HepG2 (cell line): ENCODE results near the gene NMNAT3.

Experiments used
- CREB3 ChIP-seq: sonication (generic); formaldehyde crosslinking; IDR thresholded peaks from 2 replicates; pipeline ENCODE4 v1.5.0; 2020; ENCODE audit warnings: missing genetic modification reagents
- CTCF ChIP-seq: sonication (generic); formaldehyde crosslinking; IDR thresholded peaks from 2 replicates; pipeline ENCODE4 v1.5.0; 2020; ENCODE audit warnings: mild to moderate bottlenecking, missing genetic modification reagents, moderate library complexity
- GTF2F1 ChIP-seq: fragments of 150-350 bp; IDR thresholded peaks from 2 replicates; pipeline ENCODE4 v1.6.1; 2014; ENCODE audit warnings: low read length
- HOMEZ ChIP-seq: IDR thresholded peaks from 2 replicates; pipeline ENCODE4 v1.6.1; 2016; ENCODE audit warnings: low read depth
- KLF11 ChIP-seq: IDR thresholded peaks from 2 replicates; pipeline ENCODE4 v1.6.1; 2016; ENCODE audit warnings: missing compliant biosample characterization
- MAZ ChIP-seq, 2 experiments: sonication (generic) in 1 of 2; formaldehyde crosslinking in 1 of 2; IDR thresholded peaks; 2 replicates each; pipeline versions ENCODE4 v1.5.0 to v1.6.1; 2012 to 2020; ENCODE audit warnings: low read depth in 2 of 2, mild to moderate bottlenecking in 2 of 2, borderline replicate concordance in 1 of 2, improper control_type of control experiment in 1 of 2, low read length in 1 of 2, missing genetic modification reagents in 1 of 2, moderate library complexity in 1 of 2
- NBN ChIP-seq: fragments of 450-650 bp; conservative IDR thresholded peaks from 2 replicates; pipeline ENCODE4 v1.6.1; 2017
- NFIC ChIP-seq: IDR thresholded peaks from 2 replicates; pipeline ENCODE4 v1.6.1; 2012; ENCODE audit warnings: mild to moderate bottlenecking, low read length, inconsistent platforms
- NFYB ChIP-seq: sonication (generic); formaldehyde crosslinking; IDR thresholded peaks from 2 replicates; pipeline ENCODE4 v1.4.0; 2020; ENCODE audit warnings: missing genetic modification reagents
- TCF7 ChIP-seq: sonication (generic); IDR thresholded peaks from 2 replicates; pipeline ENCODE4 v1.6.1; 2016; ENCODE audit warnings: antibody characterized with exemption, low read depth
- THRA ChIP-seq: sonication (generic); formaldehyde crosslinking; IDR thresholded peaks from 2 replicates; pipeline ENCODE4 v1.4.0; 2020; ENCODE audit warnings: missing genetic modification reagents, borderline replicate concordance
- XBP1 ChIP-seq: sonication (generic); formaldehyde crosslinking; IDR thresholded peaks from 2 replicates; pipeline ENCODE4 v1.5.0; 2020; ENCODE audit warnings: missing genetic modification reagents

- no peak for TF ChIP-seq NBN
- no peak for TF ChIP-seq GTF2F1
- no peak for TF ChIP-seq KLF11 (CRISPR knock-in tag)
- no peak for TF ChIP-seq TCF7
- no peak for TF ChIP-seq CTCF (CRISPR knock-in tag)
- TF ChIP-seq NFYB (CRISPR knock-in tag) = no peak
- TF ChIP-seq HOMEZ = no peak
- TF ChIP-seq CREB3 = no peak
- no peak for TF ChIP-seq THRA
- TF ChIP-seq NFIC = no peak
- no peak for TF ChIP-seq XBP1
- no peak for TF ChIP-seq MAZ (IDR thresholded peaks at IDR 0.05; ENCODE audit: borderline replicate concordance, low read depth, low read length)
- TF ChIP-seq MAZ (CRISPR knock-in tag; IDR thresholded peaks at IDR 0.05; ENCODE audit: low read depth) = no peak
Observed at GRCh38 chr3:139655909-139656595, 21.7 kb downstream of the NMNAT3 start.
